BLaER1 (cell line): Measurements from ENCODE around the gene SIGMAR1.

Experiments used
- H3K27ac ChIP-seq: shearing (Covaris generic); formaldehyde crosslinking; 2 replicates; pipeline ENCODE4 v1.8.1; 2022
- H3K27me3 ChIP-seq: shearing (Covaris generic); formaldehyde crosslinking; 2 replicates; pipeline ENCODE4 v1.8.1; 2022
- H3K36me3 ChIP-seq: shearing (Covaris generic); formaldehyde crosslinking; 2 replicates; pipeline ENCODE4 v1.8.1; 2022
- H3K4me1 ChIP-seq: shearing (Covaris generic); formaldehyde crosslinking; 2 replicates; pipeline ENCODE4 v1.8.1; 2022
- H3K4me2 ChIP-seq: shearing (Covaris generic); formaldehyde crosslinking; 2 replicates; pipeline ENCODE4 v1.8.1; 2022
- H3K4me3 ChIP-seq: shearing (Covaris generic); formaldehyde crosslinking; 2 replicates; pipeline ENCODE4 v1.8.1; 2022
- H3K9ac ChIP-seq: shearing (Covaris generic); formaldehyde crosslinking; 2 replicates; pipeline ENCODE4 v1.8.1; 2022
- H3K9me3 ChIP-seq: shearing (Covaris generic); formaldehyde crosslinking; 2 replicates; pipeline ENCODE4 v1.8.1; 2022
- H4K20me1 ChIP-seq: shearing (Covaris generic); formaldehyde crosslinking; 2 replicates; pipeline ENCODE4 v1.8.1; 2022
- Cebpa-rat ChIP-seq: shearing (Covaris generic); IDR thresholded peaks from 2 replicates; pipeline ENCODE4 v1.8.1; 2022

The SIGMAR1 gene

GRCh38 chr9:34592895-34593601, 44.5 kb downstream of the SIGMAR1 start:
- H3K9ac ChIP-seq = no peak overlapping the region
- no peaks in the 10 kb centered on the region for H3K9me3 ChIP-seq
- H3K4me3 ChIP-seq = no peak overlapping the region
- no peak for TF ChIP-seq Cebpa-rat
- peaks cover 61% of the 10 kb centered on the region for H4K20me1 ChIP-seq
- H3K4me1 ChIP-seq = peaks cover 40% of the 10 kb centered on the region
- peaks cover 69% of the 10 kb centered on the region for H3K27me3 ChIP-seq
- H3K36me3 ChIP-seq = no peaks in the 10 kb centered on the region
- no peak overlapping the region for H3K4me2 ChIP-seq
- no peak overlapping the region for H3K27ac ChIP-seq

- H3K9ac ChIP-seq = no peak overlapping the region
- no peak for TF ChIP-seq Cebpa-rat
- H3K4me2 ChIP-seq = peak overlapping the region; percentile 89
Measured at GRCh38 chr9:34591917-34592866, 45.4 kb downstream of the SIGMAR1 start.

GRCh38 chr9:34591248-34591916, 46.2 kb downstream of the SIGMAR1 start:
- H3K36me3 ChIP-seq = no peaks in the 10 kb centered on the region
- peaks cover 78% of the 10 kb centered on the region for H4K20me1 ChIP-seq
- no peak overlapping the region for H3K27ac ChIP-seq
- H3K9ac ChIP-seq = no peak overlapping the region
- peaks cover 86% of the 10 kb centered on the region for H3K27me3 ChIP-seq
- H3K4me1 ChIP-seq = peaks cover 40% of the 10 kb centered on the region
- peak overlapping the region; percentile 64 for H3K4me3 ChIP-seq
- H3K4me2 ChIP-seq = peak overlapping the region; percentile 89
- no peak for TF ChIP-seq Cebpa-rat
- no peaks in the 10 kb centered on the region for H3K9me3 ChIP-seq

More at GRCh38 chr9:34591917-34592866, 45.4 kb downstream of the SIGMAR1 start:
- H3K9me3 ChIP-seq = no peaks in the 10 kb centered on the region
- peaks cover 77% of the 10 kb centered on the region for H3K27me3 ChIP-seq
- peaks cover 70% of the 10 kb centered on the region for H4K20me1 ChIP-seq
- peaks cover 40% of the 10 kb centered on the region for H3K4me1 ChIP-seq
- no peak overlapping the region for H3K27ac ChIP-seq
- H3K4me3 ChIP-seq = peak overlapping the region; percentile 64
- no peaks in the 10 kb centered on the region for H3K36me3 ChIP-seq

- Histone ChIP-seq H3K4me2 (peak overlapping the region; percentile 89), H3K27ac (no peak overlapping the region), H4K20me1 (peaks cover 86% of the 10 kb centered on the region), H3K36me3 (no peaks in the 10 kb centered on the region), H3K4me3 (peak overlapping the region; percentile 64), H3K4me1 (peaks cover 47% of the 10 kb centered on the region), H3K9me3 (no peaks in the 10 kb centered on the region), H3K9ac (no peak overlapping the region), H3K27me3 (peaks cover 93% of the 10 kb centered on the region)
- no peak for TF ChIP-seq Cebpa-rat
Measured at GRCh38 chr9:34590381-34591247, 47.0 kb downstream of the SIGMAR1 start.

GRCh38 chr9:34589636-34590380, 47.8 kb downstream of the SIGMAR1 start, which contains the start of gene CNTFR:
TSS of gene CNTFR (minus strand) at chr9:34589724. CDS start at chr9:34568981, 20,743 bp downstream.
- H3K9ac ChIP-seq = no peak within 1 kb of the TSS
- H3K4me1 ChIP-seq = peaks cover 55% of the 10 kb centered on the region
- H4K20me1 ChIP-seq = peaks cover 90% of the 10 kb centered on the region
- H3K4me3 ChIP-seq = peak within 1 kb of the TSS; percentile 64
- peaks cover 100% of the 10 kb centered on the region for H3K27me3 ChIP-seq
- no peaks in the 10 kb centered on the region for H3K9me3 ChIP-seq
- H3K4me2 ChIP-seq = peak within 1 kb of the TSS; percentile 89
- no peak within 1 kb of the TSS for H3K27ac ChIP-seq
- TF ChIP-seq Cebpa-rat = no peak
- H3K36me3 ChIP-seq = no peaks in the 10 kb centered on the region

- Histone ChIP-seq H3K9me3 (no peaks in the 10 kb centered on the region), H3K27me3 (peaks cover 99% of the 10 kb centered on the region), H3K4me3 (peak overlapping the region; percentile 64)
Measured at GRCh38 chr9:34588671-34589635, 48.6 kb downstream of the SIGMAR1 start.

GRCh38 chr9:34587271-34587670, 50.3 kb downstream of the SIGMAR1 start:
- no peaks in the 10 kb centered on the region for H3K9me3 ChIP-seq
- H3K27ac ChIP-seq = no peak overlapping the region
- no peak overlapping the region for H3K4me3 ChIP-seq
- no peak for TF ChIP-seq Cebpa-rat
- peaks cover 82% of the 10 kb centered on the region for H3K27me3 ChIP-seq
- peaks cover 70% of the 10 kb centered on the region for H4K20me1 ChIP-seq
- H3K4me2 ChIP-seq = no peak overlapping the region
- no peaks in the 10 kb centered on the region for H3K36me3 ChIP-seq
- H3K9ac ChIP-seq = no peak overlapping the region
- H3K4me1 ChIP-seq = peaks cover 55% of the 10 kb centered on the region

More at GRCh38 chr9:34588671-34589635, 48.6 kb downstream of the SIGMAR1 start:
- Histone ChIP-seq H3K27ac (no peak overlapping the region), H3K4me2 (peak overlapping the region; percentile 89), H4K20me1 (peaks cover 83% of the 10 kb centered on the region), H3K4me1 (peaks cover 58% of the 10 kb centered on the region), H3K9ac (no peak overlapping the region), H3K36me3 (no peaks in the 10 kb centered on the region)
- TF ChIP-seq Cebpa-rat = no peak
